HCT116 (cell line): ENCODE results near the gene NDUFS4. TPM values are rescaled to one million over a fixed set of nuclear protein-coding genes. Genes with fewer than 3 reads are reported as not detected.

Experiments used
- ATAC-seq: fragments of 200-7000 bp; cut with Tn5 transposase; 2 replicates; pipeline ENCODE4 v1.9.1; 2020; ENCODE audit warnings: mild to moderate bottlenecking, moderate library complexity
- BruUV-seq: library from RNA; stranded (reverse); fragments of 400-500 nt; replicated peaks from 2 replicates; lab custom pipeline; 2021; lab: Mats Ljungman, UMichigan
- CTCF ChIA-PET: fragments of 300-600 bp; sonication (Branson Sonifier 250); formaldehyde crosslinking; loops from one replicate; lab custom pipeline; 2021; ENCODE audit warnings: antibody characterized with exemption; lab: Charles Lee
- POLR2A ChIA-PET: fragments of 300-600, 350-600 bp; sonication (Branson Sonifier 250); formaldehyde crosslinking; loops from one replicate; lab custom pipeline; 2021; ENCODE audit warnings: antibody characterized with exemption; lab: Charles Lee
- RAD21 ChIA-PET, 2 experiments: fragments of 300-600 bp; sonication (Branson Sonifier 250); formaldehyde crosslinking; loops; one replicate each; lab custom pipeline; 2023; ENCODE audit warnings: low total read pairs in 2 of 2; ENCODE audit not compliant: uncharacterized antibody in 2 of 2, unreplicated experiment in 2 of 2, low non-redundant PET in 1 of 2; lab: Charles Lee
- DNase-seq: peaks from one replicate; pipeline ENCODE4 v3.0.0-alpha.2; 2010; ENCODE audit warnings: low read depth, low spot score
- H2AFZ ChIP-seq: fragments of 200-600 bp; shearing (Covaris generic), sonication (generic); 2 replicates; pipeline ENCODE4 v1.6.1; 2017; ENCODE audit warnings: low read depth, mixed run types, mixed read lengths, antibody characterized with exemption, low read length; ENCODE audit not compliant: poor library complexity, severe bottlenecking
- H3K27ac ChIP-seq: 2 replicates; pipeline ENCODE4 v1.5.1; 2012; ENCODE audit warnings: low read depth, low read length
- H3K27me3 ChIP-seq: fragments of 200-600 bp; sonication (generic); 2 replicates; pipeline ENCODE4 v1.6.1; 2016; ENCODE audit warnings: mixed run types, low read length, mixed read lengths; ENCODE audit not compliant: insufficient read depth
- H3K36me3 ChIP-seq, 2 experiments: fragments of 200-500 bp in 1 of 2; fragments of 200-600 bp in 1 of 2; sonication (Bioruptor generic) in 1 of 2; sonication (generic) in 1 of 2; 2 replicates each; pipeline versions ENCODE4 v1.5.1 to v1.6.1; 2014 to 2016; ENCODE audit warnings: low read length in 2 of 2, inconsistent platforms in 1 of 2, mixed read lengths in 1 of 2, mixed run types in 1 of 2; ENCODE audit not compliant: insufficient read depth in 2 of 2, control insufficient read depth in 1 of 2
- H3K4me1 ChIP-seq, 2 experiments: fragments of 200-600 bp in 1 of 2; sonication (generic) in 1 of 2; 2 replicates each; pipeline versions ENCODE4 v1.5.1 to v1.6.1; 2012 to 2017; ENCODE audit warnings: low read length in 2 of 2, inconsistent platforms in 1 of 2, mild to moderate bottlenecking in 1 of 2, mixed read lengths in 1 of 2, mixed run types in 1 of 2, moderate library complexity in 1 of 2; ENCODE audit not compliant: insufficient read depth in 2 of 2, control insufficient read depth in 1 of 2
- H3K4me2 ChIP-seq: fragments of 200-600 bp; sonication (generic); 2 replicates; pipeline ENCODE4 v1.6.1; 2017; ENCODE audit warnings: mixed run types, low read length, mixed read lengths
- H3K4me3 ChIP-seq, 2 experiments: fragments of 200-600 bp in 1 of 2; sonication (generic) in 1 of 2; replicated peaks in 1 of 2; 2 replicates each; pipeline ENCODE4 v1.5.1; 2011 to 2016; ENCODE audit warnings: low read length in 2 of 2, control low read depth in 1 of 2, low read depth in 1 of 2, mild to moderate bottlenecking in 1 of 2, mixed read lengths in 1 of 2, mixed run types in 1 of 2
- H3K79me2 ChIP-seq: fragments of 200-600 bp; sonication (generic); 2 replicates; pipeline ENCODE4 v1.6.1; 2017; ENCODE audit warnings: mild to moderate bottlenecking, mixed run types, low read length, moderate library complexity, mixed read lengths; ENCODE audit not compliant: insufficient read depth
- H3K9ac ChIP-seq: fragments of 200-600 bp; sonication (generic); 2 replicates; pipeline ENCODE4 v1.6.1; 2016; ENCODE audit warnings: low read length, mixed read lengths
- H3K9me2 ChIP-seq: fragments of 200-600 bp; sonication (generic), shearing (Covaris generic); 2 replicates; pipeline ENCODE4 v1.6.1; 2017; ENCODE audit warnings: mixed run types, mild to moderate bottlenecking, moderate library complexity; ENCODE audit not compliant: insufficient read depth
- H3K9me3 ChIP-seq, 2 experiments: fragments of 200-500 bp in 1 of 2; fragments of 200-600 bp in 1 of 2; sonication (Bioruptor generic) in 1 of 2; sonication (generic) in 1 of 2; 2 replicates each; pipeline ENCODE4 v1.6.1; 2014 to 2017; ENCODE audit warnings: low read length in 2 of 2, mixed read lengths in 2 of 2, inconsistent platforms in 1 of 2, low read depth in 1 of 2, mild to moderate bottlenecking in 1 of 2, mixed run types in 1 of 2, moderate library complexity in 1 of 2; ENCODE audit not compliant: control insufficient read depth in 1 of 2, insufficient read depth in 1 of 2
- H4K20me1 ChIP-seq: fragments of 200-600 bp; sonication (generic), shearing (Covaris generic); 2 replicates; pipeline ENCODE4 v1.6.1; 2017; ENCODE audit warnings: mixed run types, mild to moderate bottlenecking, moderate library complexity; ENCODE audit not compliant: insufficient read depth
- CBX3 ChIP-seq: IDR thresholded peaks from 2 replicates; pipeline ENCODE4 v1.6.1; 2012; ENCODE audit warnings: low read depth
- CEBPB ChIP-seq: IDR thresholded peaks from 2 replicates; pipeline ENCODE4 v1.6.1; 2012; ENCODE audit warnings: low read depth
- ELF1 ChIP-seq: IDR thresholded peaks from 2 replicates; pipeline ENCODE4 v1.6.1; 2012; ENCODE audit warnings: low read depth, borderline replicate concordance
- EZH2phosphoT487 ChIP-seq: fragments of 200-600 bp; IDR thresholded peaks from 2 replicates; pipeline ENCODE4 v1.6.1; 2018; ENCODE audit warnings: antibody characterized with exemption, borderline replicate concordance
- JUND ChIP-seq: IDR thresholded peaks from 2 replicates; pipeline ENCODE4 v1.6.1; 2012
- POLR2A ChIP-seq: IDR thresholded peaks from 2 replicates; pipeline ENCODE4 v1.7.0; 2011; ENCODE audit warnings: borderline replicate concordance; ENCODE audit not compliant: insufficient read depth, insufficient read length; ENCODE audit errors: extremely low read depth
- POLR2AphosphoS5 ChIP-seq: IDR thresholded peaks from 2 replicates; pipeline ENCODE4 v1.6.1; 2011; ENCODE audit warnings: mild to moderate bottlenecking, low read depth, low read length, moderate library complexity
- RAD21 ChIP-seq: IDR thresholded peaks from 2 replicates; pipeline ENCODE4 v1.6.1; 2012; ENCODE audit warnings: low read depth, mild to moderate bottlenecking
- REST ChIP-seq: IDR thresholded peaks from 2 replicates; pipeline ENCODE4 v1.6.1; 2012; ENCODE audit warnings: low read depth
- SIN3A ChIP-seq: IDR thresholded peaks from 2 replicates; pipeline ENCODE4 v1.6.1; 2012; ENCODE audit warnings: low read depth
- SP1 ChIP-seq: IDR thresholded peaks from 2 replicates; pipeline ENCODE4 v1.6.1; 2012; ENCODE audit warnings: low read depth
- SRF ChIP-seq: IDR thresholded peaks from 2 replicates; pipeline ENCODE4 v1.6.1; 2012; ENCODE audit warnings: low read depth
- TCF7L2 ChIP-seq: IDR thresholded peaks from 2 replicates; pipeline ENCODE4 v1.7.0; 2011; ENCODE audit warnings: borderline replicate concordance, inconsistent platforms; ENCODE audit not compliant: insufficient read depth, insufficient read length; ENCODE audit errors: extremely low read depth
- YY1 ChIP-seq: IDR thresholded peaks from 2 replicates; pipeline ENCODE4 v1.6.1; 2011; ENCODE audit warnings: low read length, low read depth, moderate library complexity, mild to moderate bottlenecking; ENCODE audit not compliant: insufficient replicate concordance; ENCODE audit errors: extremely low read depth
- ZFX ChIP-seq: fragments of 450-650 bp; IDR thresholded peaks from 2 replicates; pipeline ENCODE4 v1.6.1; 2017
- ZNF274 ChIP-seq: fragments of 200-500 bp; sonication (Bioruptor generic); IDR thresholded peaks from 2 replicates; pipeline ENCODE4 v1.6.1; 2014; ENCODE audit warnings: mild to moderate bottlenecking, low read depth, low read length, inconsistent platforms
- intact Hi-C: fragments of 100-400 bp; cut with micrococcal nuclease; formaldehyde crosslinking; loops from 2 replicates; pipeline ENCODE4 v1.10.0; 2022
- total RNA-seq: library from RNA; stranded (reverse); gene quantifications from one replicate; pipeline ENCODE4 v1.2.1, GENCODE V29; 2021; ENCODE audit not compliant: unreplicated experiment
- TF ChIP-seq, protein P1 (sequence below): IDR thresholded peaks from 2 replicates; pipeline ENCODE4 v1.6.1; 2012
- TF ChIP-seq, protein P2 (sequence below): IDR thresholded peaks from 2 replicates; pipeline ENCODE4 v1.6.1; 2012
- TF ChIP-seq, protein P3 (sequence below), 3 experiments: fragments of 200-600 bp in 1 of 3; sonication (generic) in 1 of 3; IDR thresholded peaks in 2 of 3; conservative IDR thresholded peaks in 1 of 3; 2 replicates each; pipeline ENCODE4 v1.5.1; 2012 to 2017; ENCODE audit warnings: low read depth in 2 of 3, low read length in 2 of 3, antibody characterized with exemption in 1 of 3, borderline replicate concordance in 1 of 3, control low read depth in 1 of 3, mild to moderate bottlenecking in 1 of 3, mixed read lengths in 1 of 3, mixed run types in 1 of 3, moderate library complexity in 1 of 3; ENCODE audit not compliant: insufficient read depth in 1 of 3
- TF ChIP-seq, protein P4 (sequence below): IDR thresholded peaks from 2 replicates; pipeline ENCODE4 v1.6.1; 2011; ENCODE audit warnings: mild to moderate bottlenecking, low read length, moderate library complexity; ENCODE audit not compliant: insufficient replicate concordance; ENCODE audit errors: extremely low read depth

The NDUFS4 gene
- total RNA-seq, 1 experiment from 2014 or later = 91.4 TPM

DNA sequence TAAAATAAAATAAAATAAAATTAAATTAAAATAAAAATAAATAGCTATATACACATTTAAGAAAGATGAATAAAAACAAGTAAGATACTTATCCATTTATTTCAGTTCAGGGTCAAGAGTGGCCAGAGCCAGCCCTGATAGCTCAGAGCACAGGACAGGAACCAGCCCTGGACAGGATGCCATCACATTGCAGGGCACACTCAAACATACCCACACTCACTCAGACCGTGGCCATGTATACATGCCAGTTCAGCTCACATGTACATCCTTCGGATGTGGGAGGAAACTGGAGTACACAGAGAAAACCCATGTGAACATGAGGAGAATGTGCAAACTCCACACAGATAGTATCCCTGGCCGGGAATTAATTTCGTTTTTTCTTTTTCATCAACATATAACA, 21.8 kb downstream of the NDUFS4 start:
- POLR2A ChIA-PET = no interaction called here
- no TSS peak for BruUV-seq
- Histone ChIP-seq H3K79me2 (peaks cover 70% of the 10 kb centered on the region), H4K20me1 (no peaks in the 10 kb centered on the region), H3K27me3 (no peaks in the 10 kb centered on the region), H3K9ac (no peak overlapping the region), H3K9me3 (no peaks in the 10 kb centered on the region), H3K9me2 (no peaks in the 10 kb centered on the region), H2AFZ (no peak overlapping the region), H3K27ac (no peak overlapping the region), H3K4me3 (no peak overlapping the region), H3K4me2 (no peak overlapping the region), H3K36me3 (no peaks in the 10 kb centered on the region), H3K4me1 (no peaks in the 10 kb centered on the region)
- TF ChIP-seq, protein P1, sequence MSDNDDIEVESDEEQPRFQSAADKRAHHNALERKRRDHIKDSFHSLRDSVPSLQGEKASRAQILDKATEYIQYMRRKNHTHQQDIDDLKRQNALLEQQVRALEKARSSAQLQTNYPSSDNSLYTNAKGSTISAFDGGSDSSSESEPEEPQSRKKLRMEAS = no peak
- TF ChIP-seq TCF7L2 (no peak), CEBPB (no peak), SRF (no peak), SIN3A (no peak), YY1 (no peak), ELF1 (no peak), POLR2AphosphoS5 (no peak), CBX3 (no peak), SP1 (no peak), RAD21 (no peak), JUND (no peak), ZNF274 (no peak), REST (no peak), ZFX (no peak), POLR2A (no peak), EZH2phosphoT487 (no peak)
- TF ChIP-seq, protein P2, sequence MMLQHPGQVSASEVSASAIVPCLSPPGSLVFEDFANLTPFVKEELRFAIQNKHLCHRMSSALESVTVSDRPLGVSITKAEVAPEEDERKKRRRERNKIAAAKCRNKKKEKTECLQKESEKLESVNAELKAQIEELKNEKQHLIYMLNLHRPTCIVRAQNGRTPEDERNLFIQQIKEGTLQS = no peak
- TF ChIP-seq, protein P3, sequence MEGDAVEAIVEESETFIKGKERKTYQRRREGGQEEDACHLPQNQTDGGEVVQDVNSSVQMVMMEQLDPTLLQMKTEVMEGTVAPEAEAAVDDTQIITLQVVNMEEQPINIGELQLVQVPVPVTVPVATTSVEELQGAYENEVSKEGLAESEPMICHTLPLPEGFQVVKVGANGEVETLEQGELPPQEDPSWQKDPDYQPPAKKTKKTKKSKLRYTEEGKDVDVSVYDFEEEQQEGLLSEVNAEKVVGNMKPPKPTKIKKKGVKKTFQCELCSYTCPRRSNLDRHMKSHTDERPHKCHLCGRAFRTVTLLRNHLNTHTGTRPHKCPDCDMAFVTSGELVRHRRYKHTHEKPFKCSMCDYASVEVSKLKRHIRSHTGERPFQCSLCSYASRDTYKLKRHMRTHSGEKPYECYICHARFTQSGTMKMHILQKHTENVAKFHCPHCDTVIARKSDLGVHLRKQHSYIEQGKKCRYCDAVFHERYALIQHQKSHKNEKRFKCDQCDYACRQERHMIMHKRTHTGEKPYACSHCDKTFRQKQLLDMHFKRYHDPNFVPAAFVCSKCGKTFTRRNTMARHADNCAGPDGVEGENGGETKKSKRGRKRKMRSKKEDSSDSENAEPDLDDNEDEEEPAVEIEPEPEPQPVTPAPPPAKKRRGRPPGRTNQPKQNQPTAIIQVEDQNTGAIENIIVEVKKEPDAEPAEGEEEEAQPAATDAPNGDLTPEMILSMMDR (IDR thresholded peaks at IDR 0.05 in 2 of 3, conservative IDR thresholded peaks at IDR 0.05 in 1 of 3; ENCODE audit: borderline replicate concordance in 1 of 3, insufficient read depth in 1 of 3, low read depth in 2 of 3, low read length in 2 of 3) = no peak
- TF ChIP-seq, protein P4, sequence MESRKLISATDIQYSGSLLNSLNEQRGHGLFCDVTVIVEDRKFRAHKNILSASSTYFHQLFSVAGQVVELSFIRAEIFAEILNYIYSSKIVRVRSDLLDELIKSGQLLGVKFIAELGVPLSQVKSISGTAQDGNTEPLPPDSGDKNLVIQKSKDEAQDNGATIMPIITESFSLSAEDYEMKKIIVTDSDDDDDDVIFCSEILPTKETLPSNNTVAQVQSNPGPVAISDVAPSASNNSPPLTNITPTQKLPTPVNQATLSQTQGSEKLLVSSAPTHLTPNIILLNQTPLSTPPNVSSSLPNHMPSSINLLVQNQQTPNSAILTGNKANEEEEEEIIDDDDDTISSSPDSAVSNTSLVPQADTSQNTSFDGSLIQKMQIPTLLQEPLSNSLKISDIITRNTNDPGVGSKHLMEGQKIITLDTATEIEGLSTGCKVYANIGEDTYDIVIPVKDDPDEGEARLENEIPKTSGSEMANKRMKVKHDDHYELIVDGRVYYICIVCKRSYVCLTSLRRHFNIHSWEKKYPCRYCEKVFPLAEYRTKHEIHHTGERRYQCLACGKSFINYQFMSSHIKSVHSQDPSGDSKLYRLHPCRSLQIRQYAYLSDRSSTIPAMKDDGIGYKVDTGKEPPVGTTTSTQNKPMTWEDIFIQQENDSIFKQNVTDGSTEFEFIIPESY = no peak
- RAD21 ChIA-PET = no interaction called here
- intact Hi-C loops = no loop called here
- CTCF ChIA-PET = no interaction called here
- DNase-seq (no peak), ATAC-seq (no peak)
